ENCODE measurements around the gene MLLT10.
A peak's percentile ranks its signal among the peaks of the same experiment; 100 is the strongest.
"Not testable (repeated sequence)": the region's sequence is repeated elsewhere in the genome, so short reads cannot be mapped to it uniquely, and the experiment has no call there.

The MLLT10 gene

GRCh38 chr10:21527598-21528235 is 6.3 kb upstream of the MLLT10 start:
- DNase-seq (ENCODE audit: low read depth in 2 of 2): no peak

GRCh38 chr10:21528236-21529031 is 5.6 kb upstream of the MLLT10 start:
- DNase-seq (ENCODE audit: low read depth in 2 of 2): no peak

- no peak for DNase-seq (ENCODE audit: low read depth in 2 of 2)
Observed at GRCh38 chr10:21529032-21529910, 4.8 kb upstream of the MLLT10 start.

GRCh38 chr10:21530168-21530567 is 3.9 kb upstream of the MLLT10 start:
- no peak for DNase-seq (ENCODE audit: low read depth in 2 of 2)

GRCh38 chr10:21530641-21531040 is 3.4 kb upstream of the MLLT10 start:
- no peak for DNase-seq (ENCODE audit: low read depth in 2 of 2)

GRCh38 chr10:21531164-21531563 is 2.9 kb upstream of the MLLT10 start:
- no peak for DNase-seq (ENCODE audit: low read depth in 2 of 2)

- no peak for DNase-seq (ENCODE audit: low read depth in 2 of 2)
Observed at GRCh38 chr10:21532694-21533466, 1.2 kb upstream of the MLLT10 start.

GRCh38 chr10:21534280-21534586 is 201 bp downstream of the MLLT10 start:
- DNase-seq (ENCODE audit: low read depth in 2 of 2): no peak

- peak in 1 of 2 donors; percentile 37 for DNase-seq (ENCODE audit: low read depth in 2 of 2)
Observed at GRCh38 chr10:21534604-21535493, 817 bp downstream of the MLLT10 start.

- no peak for DNase-seq (ENCODE audit: low read depth in 2 of 2)
Observed at GRCh38 chr10:21535494-21535965, 1.5 kb downstream of the MLLT10 start.

- not testable (repeated sequence) for DNase-seq (ENCODE audit: low read depth in 2 of 2)
Observed at GRCh38 chr10:21535976-21536375, 1.9 kb downstream of the MLLT10 start.

- no peak for DNase-seq (ENCODE audit: low read depth in 2 of 2)
Observed at GRCh38 chr10:21536874-21537273, 2.8 kb downstream of the MLLT10 start.

GRCh38 chr10:21540701-21541100 is 6.7 kb downstream of the MLLT10 start:
- DNase-seq (ENCODE audit: low read depth in 2 of 2): not testable (repeated sequence)

GRCh38 chr10:21547246-21547645 is 13.2 kb downstream of the MLLT10 start:
- no peak for DNase-seq (ENCODE audit: low read depth in 2 of 2)

GRCh38 chr10:21552638-21553037 is 18.6 kb downstream of the MLLT10 start:
- DNase-seq (ENCODE audit: low read depth in 2 of 2): no peak

GRCh38 chr10:21556527-21556926 is 22.5 kb downstream of the MLLT10 start:
- no peak for DNase-seq (ENCODE audit: low read depth in 2 of 2)

- not testable (repeated sequence) for DNase-seq (ENCODE audit: low read depth in 2 of 2)
Observed at GRCh38 chr10:21558984-21559383, 25.0 kb downstream of the MLLT10 start.

- DNase-seq (ENCODE audit: low read depth in 2 of 2): no peak
Observed at GRCh38 chr10:21570761-21571521, 36.9 kb downstream of the MLLT10 start.

GRCh38 chr10:21572578-21572977 is 38.5 kb downstream of the MLLT10 start:
- no peak for DNase-seq (ENCODE audit: low read depth in 2 of 2)

- DNase-seq (ENCODE audit: low read depth in 2 of 2): not testable (repeated sequence)
Observed at GRCh38 chr10:21574514-21574913, 40.5 kb downstream of the MLLT10 start.
